CD4-positive, alpha-beta T cell treated with Interleukin-12 subunit alpha and Interleukin-12 subunit beta, for 1 hour (primary cell): ENCODE measurements around the gene C1orf167.
A peak's percentile ranks its signal among the peaks of the same experiment; 100 is the strongest.

Experiments
- DNase-seq: peaks from one replicate; pipeline ENCODE4 v3.0.0-alpha.2; 2020

C1orf167 gene

DNA sequence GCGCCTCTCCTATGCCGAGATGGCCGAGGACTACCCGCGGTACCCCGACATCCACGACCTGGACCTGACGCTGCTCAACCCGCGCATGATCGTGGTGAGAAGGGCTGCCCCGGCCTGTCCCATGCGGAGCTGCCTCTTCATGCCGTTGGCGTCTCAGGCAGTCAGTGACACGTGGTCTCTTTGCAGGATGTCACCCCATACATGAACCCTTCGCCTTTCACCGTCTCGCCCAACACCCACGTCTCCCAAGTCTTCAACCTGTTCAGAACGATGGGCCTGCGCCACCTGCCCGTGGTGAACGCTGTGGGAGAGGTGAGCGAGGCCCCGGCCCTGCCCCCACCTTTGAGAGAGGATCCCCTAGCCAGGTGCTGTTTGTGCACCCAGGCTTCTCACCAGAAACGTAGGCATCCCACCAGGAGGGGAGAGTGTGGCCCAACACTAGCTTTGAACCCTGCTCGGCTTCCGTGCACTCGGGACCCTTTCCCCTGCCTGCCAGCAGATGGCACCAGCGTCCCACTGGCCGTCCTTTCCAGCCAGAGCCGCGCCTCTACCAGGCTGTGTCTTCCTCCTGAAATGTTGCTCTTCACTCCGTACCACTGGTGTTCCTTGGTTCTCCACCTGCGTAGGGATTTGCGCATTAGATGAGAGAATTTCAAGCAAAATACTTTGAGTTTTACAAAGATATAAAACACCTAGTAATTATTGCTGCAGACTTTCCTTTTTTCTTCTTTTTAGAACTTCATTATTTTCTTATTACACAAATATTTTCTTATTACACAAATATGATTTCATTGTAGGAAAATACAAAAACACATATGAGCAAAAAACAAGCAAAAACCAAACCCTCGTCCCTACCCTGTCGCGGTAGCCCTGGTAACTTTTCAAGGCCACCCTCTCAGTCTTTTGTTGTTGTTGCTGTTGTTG, 76.6 kb downstream of the C1orf167 start:
- peak; percentile 73 for DNase-seq
